Measurements from ENCODE around the gene ADISSP. TPM values are rescaled to one million over a fixed set of nuclear protein-coding genes. Genes with fewer than 3 reads are reported as not detected.
A peak's percentile ranks its signal among the peaks of the same experiment; 100 is the strongest.

ADISSP gene
- total and polyA plus RNA-seq, 2 experiments from 2014 or later, result 24.1 to 38.5 TPM

DNA sequence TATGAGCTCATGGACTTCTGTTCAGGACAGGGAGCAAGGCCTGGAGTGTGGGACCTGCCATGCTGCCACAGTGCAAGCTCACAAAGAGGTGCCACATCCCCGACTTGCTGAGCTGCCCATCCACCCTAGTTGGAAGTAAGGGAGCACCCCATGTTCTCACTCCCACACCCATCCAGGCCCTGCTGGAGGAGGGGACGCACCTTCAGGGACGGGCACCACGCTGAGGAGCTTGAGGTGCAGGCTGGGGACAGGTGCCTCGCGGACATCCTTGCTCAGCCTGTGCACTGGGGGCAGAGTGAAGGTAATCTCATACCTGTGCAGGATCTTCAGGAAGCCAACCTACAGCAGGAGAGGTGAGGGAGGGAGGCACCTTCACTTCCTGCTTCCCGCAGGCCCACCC is 12.3 kb downstream of the ADISSP start:
- H3K36me3 ChIP-seq, result no peaks in the 10 kb centered on the region
- H3K27ac ChIP-seq, result no peak overlapping the region
- TF ChIP-seq, protein P1, sequence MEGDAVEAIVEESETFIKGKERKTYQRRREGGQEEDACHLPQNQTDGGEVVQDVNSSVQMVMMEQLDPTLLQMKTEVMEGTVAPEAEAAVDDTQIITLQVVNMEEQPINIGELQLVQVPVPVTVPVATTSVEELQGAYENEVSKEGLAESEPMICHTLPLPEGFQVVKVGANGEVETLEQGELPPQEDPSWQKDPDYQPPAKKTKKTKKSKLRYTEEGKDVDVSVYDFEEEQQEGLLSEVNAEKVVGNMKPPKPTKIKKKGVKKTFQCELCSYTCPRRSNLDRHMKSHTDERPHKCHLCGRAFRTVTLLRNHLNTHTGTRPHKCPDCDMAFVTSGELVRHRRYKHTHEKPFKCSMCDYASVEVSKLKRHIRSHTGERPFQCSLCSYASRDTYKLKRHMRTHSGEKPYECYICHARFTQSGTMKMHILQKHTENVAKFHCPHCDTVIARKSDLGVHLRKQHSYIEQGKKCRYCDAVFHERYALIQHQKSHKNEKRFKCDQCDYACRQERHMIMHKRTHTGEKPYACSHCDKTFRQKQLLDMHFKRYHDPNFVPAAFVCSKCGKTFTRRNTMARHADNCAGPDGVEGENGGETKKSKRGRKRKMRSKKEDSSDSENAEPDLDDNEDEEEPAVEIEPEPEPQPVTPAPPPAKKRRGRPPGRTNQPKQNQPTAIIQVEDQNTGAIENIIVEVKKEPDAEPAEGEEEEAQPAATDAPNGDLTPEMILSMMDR (IDR thresholded peaks at IDR 0.05; ENCODE audit: low read depth, low read length), result no peak
- no peak overlapping the region for H3K4me3 ChIP-seq
- H3K4me1 ChIP-seq (ENCODE audit: low read depth), result no peaks in the 10 kb centered on the region
- peaks cover 27% of the 10 kb centered on the region for H3K27me3 ChIP-seq
- DNase-seq (ENCODE audit: low read depth in 1 of 2, low spot score in 1 of 2), result no peak
- H3K9me3 ChIP-seq (ENCODE audit: low read depth), result no peaks in the 10 kb centered on the region

DNA sequence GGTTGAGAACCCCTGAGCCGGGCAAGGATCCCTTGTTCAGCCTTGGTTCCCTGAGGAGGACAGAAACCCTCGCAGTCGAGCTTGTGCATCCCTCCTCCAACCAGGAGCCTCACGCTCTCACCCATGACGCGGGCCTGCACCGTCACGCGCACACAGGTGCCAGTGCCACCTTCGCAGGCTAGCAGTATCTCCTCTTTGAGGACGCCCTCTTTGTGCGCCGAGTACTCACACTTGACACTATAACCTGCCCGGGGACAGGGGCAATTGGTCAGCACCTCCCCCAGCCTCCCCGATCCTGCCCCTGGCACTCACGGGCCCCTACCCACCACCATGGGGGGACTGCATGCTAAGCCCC is 13.3 kb downstream of the ADISSP start:
- no peak overlapping the region for H3K27ac ChIP-seq
- H3K4me1 ChIP-seq (ENCODE audit: low read depth), result no peaks in the 10 kb centered on the region
- peaks cover 37% of the 10 kb centered on the region for H3K27me3 ChIP-seq
- TF ChIP-seq, protein P1 (IDR thresholded peaks at IDR 0.05; ENCODE audit: low read depth, low read length), result no peak
- no peaks in the 10 kb centered on the region for H3K36me3 ChIP-seq
- no peak overlapping the region for H3K4me3 ChIP-seq
- no peak for DNase-seq (ENCODE audit: low read depth in 1 of 2, low spot score in 1 of 2)
- no peaks in the 10 kb centered on the region for H3K9me3 ChIP-seq (ENCODE audit: low read depth)

DNA sequence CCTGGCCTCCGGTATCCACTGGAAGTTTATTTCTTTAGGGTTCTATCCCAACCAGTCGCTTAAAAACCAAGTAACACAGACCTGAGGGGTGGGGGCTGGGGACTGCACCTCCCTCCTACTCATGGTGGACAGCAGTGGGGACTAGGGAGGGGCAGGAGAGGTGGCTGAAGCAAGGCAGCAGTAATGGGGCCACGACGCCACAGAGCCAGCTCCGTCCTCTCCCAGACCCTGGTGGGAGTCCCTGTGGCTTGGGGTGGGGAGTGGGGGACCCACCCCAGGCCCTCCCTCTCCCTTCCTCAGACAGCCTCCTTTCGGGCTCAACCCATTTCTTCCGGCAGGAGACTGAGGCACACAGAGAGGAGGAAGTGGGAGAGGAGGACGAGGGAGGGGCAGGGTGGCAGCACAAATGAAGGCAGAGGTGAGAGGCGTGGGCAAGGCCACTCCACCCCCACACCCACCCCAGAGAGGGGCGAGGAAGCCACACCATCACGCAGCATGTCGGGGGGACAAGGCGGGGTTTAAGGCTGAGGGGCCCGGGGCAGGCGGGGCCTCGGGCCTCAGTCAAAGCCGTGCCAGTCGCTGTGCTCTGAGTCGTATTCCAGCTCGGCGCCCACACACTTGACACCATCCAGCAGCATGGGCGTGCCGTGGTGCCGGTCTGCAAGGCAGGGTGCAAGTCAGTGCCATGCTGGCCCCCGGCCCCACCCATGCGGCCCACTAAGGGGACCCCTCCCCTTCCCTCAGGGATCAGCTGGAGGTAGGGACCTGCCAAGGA is 13.9 kb downstream of the ADISSP start:
- no peaks in the 10 kb centered on the region for H3K9me3 ChIP-seq (ENCODE audit: low read depth)
- H3K27me3 ChIP-seq, result peaks cover 42% of the 10 kb centered on the region
- H3K4me3 ChIP-seq, result no peak overlapping the region
- H3K4me1 ChIP-seq (ENCODE audit: low read depth), result no peaks in the 10 kb centered on the region
- TF ChIP-seq, protein P1 (IDR thresholded peaks at IDR 0.05; ENCODE audit: low read depth, low read length), result no peak
- DNase-seq (ENCODE audit: low read depth in 1 of 2, low spot score in 1 of 2), result no peak
- no peak overlapping the region for H3K27ac ChIP-seq
- H3K36me3 ChIP-seq, result no peaks in the 10 kb centered on the region

DNA sequence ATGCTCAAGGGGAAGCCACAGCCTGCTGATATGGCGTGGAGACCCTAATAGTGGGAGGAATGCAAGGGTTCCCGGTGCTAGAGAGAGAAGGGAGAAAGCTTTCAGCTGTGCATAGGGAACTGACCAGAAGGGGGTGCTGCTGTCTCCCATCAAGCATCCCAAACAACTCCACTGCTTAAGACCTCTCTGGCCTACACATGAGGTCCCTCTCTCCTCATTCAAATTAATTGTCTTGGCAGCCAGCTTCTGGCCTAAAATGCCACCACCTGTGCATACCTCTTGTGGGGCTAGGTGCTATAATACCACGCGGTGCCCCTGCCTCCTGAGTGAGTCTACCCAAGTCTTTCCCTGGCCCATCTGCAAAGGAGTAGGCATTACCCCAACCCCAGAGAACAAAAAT is 14.5 kb downstream of the ADISSP start:
- Histone ChIP-seq H3K27ac (no peak overlapping the region), H3K27me3 (peaks cover 48% of the 10 kb centered on the region), H3K4me1 (ENCODE audit: low read depth) (no peaks in the 10 kb centered on the region), H3K9me3 (ENCODE audit: low read depth) (no peaks in the 10 kb centered on the region), H3K4me3 (no peak overlapping the region), H3K36me3 (no peaks in the 10 kb centered on the region)
- TF ChIP-seq, protein P1 (IDR thresholded peaks at IDR 0.05; ENCODE audit: low read depth, low read length), result peak; percentile 88
- peak; percentile 68 to 84 for DNase-seq (ENCODE audit: low read depth in 1 of 2, low spot score in 1 of 2)

DNA sequence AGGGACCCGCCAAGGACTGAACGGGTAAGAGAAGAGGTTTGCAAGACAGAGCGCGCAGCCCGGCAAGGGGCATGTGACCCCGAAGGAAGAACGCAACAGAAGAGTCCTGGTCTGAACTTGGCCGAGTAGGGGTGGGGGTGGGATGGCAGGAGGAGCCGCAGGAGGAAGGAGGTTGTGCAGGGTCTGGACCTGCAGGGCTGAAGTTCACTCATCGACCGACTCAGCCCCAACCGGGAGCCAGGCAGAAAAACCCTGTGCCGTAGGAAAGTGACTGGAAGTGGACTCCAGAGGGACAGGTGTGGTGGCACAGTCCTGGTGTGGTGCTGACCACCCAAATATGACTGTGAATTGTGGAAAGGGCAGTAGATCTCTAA is 15.2 kb downstream of the ADISSP start:
- TF ChIP-seq, protein P1 (IDR thresholded peaks at IDR 0.05; ENCODE audit: low read depth, low read length), result no peak
- H3K4me3 ChIP-seq, result no peak overlapping the region
- DNase-seq (ENCODE audit: low read depth in 1 of 2, low spot score in 1 of 2), result no peak
- H3K9me3 ChIP-seq (ENCODE audit: low read depth), result no peaks in the 10 kb centered on the region
- H3K4me1 ChIP-seq (ENCODE audit: low read depth), result no peaks in the 10 kb centered on the region
- H3K27me3 ChIP-seq, result peaks cover 53% of the 10 kb centered on the region
- no peak overlapping the region for H3K27ac ChIP-seq
- no peaks in the 10 kb centered on the region for H3K36me3 ChIP-seq

Data from cardiac muscle cell (in vitro differentiated cells and primary cell).